Right hindlimb (tissue), 1 donor: Measurements from ENCODE around the gene CABP2.
"Not testable (repeated sequence)": the region's sequence is repeated elsewhere in the genome, so short reads cannot be mapped to it uniquely, and the experiment has no call there.

Source experiments
- DNase-seq: peaks from one replicate; pipeline ENCODE4 v3.0.0-alpha.2; 2018

The CABP2 gene

GRCh38 chr11:67522844-67523555 lies at the start of gene CABP2:
Gene CABP2 (minus strand): TSS chr11:67523446. CDS start chr11:67523326, 120 bp downstream.
- DNase-seq = no peak

GRCh38 chr11:67572747-67573419 lies 49.6 kb upstream of the CABP2 start:
- no peak for DNase-seq

- no peak for DNase-seq
Observed at GRCh38 chr11:67572305-67572704, 49.1 kb upstream of the CABP2 start.

- DNase-seq = no peak
Observed at GRCh38 chr11:67571443-67571842, 48.2 kb upstream of the CABP2 start.

GRCh38 chr11:67564230-67564629 lies 41.0 kb upstream of the CABP2 start:
- no peak for DNase-seq

- not testable (repeated sequence) for DNase-seq
Observed at GRCh38 chr11:67563705-67564114, 40.5 kb upstream of the CABP2 start.

- DNase-seq = no peak
Observed at GRCh38 chr11:67562963-67563704, 39.9 kb upstream of the CABP2 start.

- DNase-seq = no peak
Observed at GRCh38 chr11:67561971-67562619, 38.8 kb upstream of the CABP2 start.

- peak; percentile 62 for DNase-seq
Observed at GRCh38 chr11:67558084-67558772, 35.0 kb upstream of the CABP2 start.

GRCh38 chr11:67556244-67556643 lies 33.0 kb upstream of the CABP2 start:
- DNase-seq = no peak

GRCh38 chr11:67551697-67552096 lies 28.5 kb upstream of the CABP2 start:
- not testable (repeated sequence) for DNase-seq

- DNase-seq = no peak
Observed at GRCh38 chr11:67551127-67551526, 27.9 kb upstream of the CABP2 start.

GRCh38 chr11:67548555-67549110 lies 25.4 kb upstream of the CABP2 start:
- no peak for DNase-seq

- DNase-seq = not testable (repeated sequence)
Observed at GRCh38 chr11:67548112-67548511, 24.9 kb upstream of the CABP2 start.

GRCh38 chr11:67545280-67545679 lies 22.0 kb upstream of the CABP2 start:
- no peak for DNase-seq

- peak; percentile 42 for DNase-seq
Observed at GRCh38 chr11:67544616-67545242, 21.5 kb upstream of the CABP2 start.

GRCh38 chr11:67543585-67543984 lies 20.3 kb upstream of the CABP2 start:
- no peak for DNase-seq

- DNase-seq = no peak
Observed at GRCh38 chr11:67542971-67543370, 19.7 kb upstream of the CABP2 start.

GRCh38 chr11:67542169-67542568 lies 18.9 kb upstream of the CABP2 start:
- DNase-seq = no peak

GRCh38 chr11:67541198-67541597 lies 18.0 kb upstream of the CABP2 start:
- no peak for DNase-seq

GRCh38 chr11:67539550-67539949 lies 16.3 kb upstream of the CABP2 start:
- DNase-seq = no peak
